ENCODE measurements around the gene BTG3.

Gene BTG3

DNA sequence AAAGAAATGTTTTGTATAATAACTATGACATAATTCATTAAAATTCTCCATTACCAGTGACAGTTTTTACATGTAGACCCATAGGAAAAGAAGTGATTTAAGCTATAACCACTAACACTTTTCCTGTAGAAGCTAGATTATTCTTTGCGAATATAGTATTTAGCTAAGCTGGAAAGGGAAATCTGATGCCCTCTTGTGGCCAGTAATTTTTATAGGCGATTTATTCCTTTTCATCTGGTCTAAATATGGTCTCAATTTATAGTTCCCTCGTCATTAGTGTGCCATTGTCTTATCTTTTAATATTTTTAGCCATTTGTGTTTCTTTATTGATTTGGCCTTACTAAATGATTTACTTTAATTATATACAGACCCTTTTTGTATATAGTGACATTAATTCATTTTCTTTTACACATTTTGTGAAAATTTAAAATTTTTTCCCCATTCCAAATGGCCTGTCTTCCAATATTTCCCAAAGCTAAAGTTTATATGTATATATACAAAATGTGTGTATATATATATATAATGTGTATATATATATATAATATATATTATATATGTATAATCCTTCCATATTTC lies 26.7 kb downstream of the BTG3 start:
- Histone ChIP-seq H3K9me3 (ENCODE audit: control insufficient read depth in 1 of 2, low read length in 2 of 2) (no peaks in the 10 kb centered on the region), H3K4me3 (ENCODE audit: low read depth in 1 of 2, low read length in 2 of 2) (no peak overlapping the region), H3K27me3 (ENCODE audit: low read depth, low read length) (no peaks in the 10 kb centered on the region), H3K27ac (ENCODE audit: low read length) (no peak overlapping the region), H3K4me1 (ENCODE audit: control insufficient read depth in 1 of 2, insufficient read depth in 2 of 2, low read length in 2 of 2) (no peaks in the 10 kb centered on the region), H3K36me3 (ENCODE audit: control insufficient read depth in 1 of 2, insufficient read depth in 2 of 2, low read length in 2 of 2) (no peaks in the 10 kb centered on the region)

DNA sequence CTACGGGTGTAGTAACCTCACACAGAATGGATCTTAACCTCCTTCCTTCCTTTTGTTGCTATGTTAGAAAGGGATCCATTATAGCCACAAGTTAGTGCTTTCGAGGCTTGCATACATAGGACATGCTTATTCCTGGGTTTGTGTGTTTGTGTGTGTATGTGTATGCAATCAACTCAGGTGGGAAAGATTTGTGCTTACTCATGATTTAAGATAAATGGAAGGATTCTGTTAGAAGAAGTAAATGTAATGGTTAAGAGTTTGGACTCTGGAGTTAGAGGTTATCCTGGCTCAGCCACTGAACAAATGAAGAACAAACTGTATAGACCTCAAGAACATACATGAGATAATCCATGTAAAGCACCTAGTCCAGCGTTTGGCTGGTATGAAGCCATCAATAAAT lies 28.8 kb downstream of the BTG3 start:
- Histone ChIP-seq H3K36me3 (ENCODE audit: control insufficient read depth in 1 of 2, insufficient read depth in 2 of 2, low read length in 2 of 2) (no peaks in the 10 kb centered on the region), H3K4me1 (ENCODE audit: control insufficient read depth in 1 of 2, insufficient read depth in 2 of 2, low read length in 2 of 2) (no peaks in the 10 kb centered on the region), H3K9me3 (ENCODE audit: control insufficient read depth in 1 of 2, low read length in 2 of 2) (no peaks in the 10 kb centered on the region), H3K27ac (ENCODE audit: low read length) (no peak overlapping the region), H3K4me3 (ENCODE audit: low read depth in 1 of 2, low read length in 2 of 2) (no peak overlapping the region), H3K27me3 (ENCODE audit: low read depth, low read length) (no peaks in the 10 kb centered on the region)

DNA sequence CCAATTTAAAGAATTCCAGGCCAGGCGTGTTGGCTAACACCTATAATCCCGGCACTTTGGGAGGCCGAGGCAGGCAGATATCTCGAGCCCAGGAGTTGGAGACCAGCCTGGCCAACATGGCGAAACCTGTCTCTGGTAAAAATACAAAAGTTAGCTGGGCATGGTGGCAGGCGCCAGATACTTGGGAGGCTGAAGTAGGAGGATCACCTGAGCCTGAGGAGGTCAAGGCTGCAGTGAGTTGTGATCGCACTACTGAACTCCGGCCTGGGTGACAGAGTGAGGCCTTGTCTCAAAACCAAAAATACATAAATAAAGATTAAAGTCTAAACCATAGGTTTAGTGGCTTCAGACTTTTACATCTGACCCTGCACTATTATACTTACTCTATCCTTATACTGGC lies 32.4 kb downstream of the BTG3 start:
- Histone ChIP-seq H3K27me3 (ENCODE audit: low read depth, low read length) (no peaks in the 10 kb centered on the region), H3K27ac (ENCODE audit: low read length) (no peak overlapping the region), H3K9me3 (ENCODE audit: control insufficient read depth in 1 of 2, low read length in 2 of 2) (no peaks in the 10 kb centered on the region), H3K4me1 (ENCODE audit: control insufficient read depth in 1 of 2, insufficient read depth in 2 of 2, low read length in 2 of 2) (no peaks in the 10 kb centered on the region), H3K4me3 (ENCODE audit: low read depth in 1 of 2, low read length in 2 of 2) (no peak overlapping the region), H3K36me3 (ENCODE audit: control insufficient read depth in 1 of 2, insufficient read depth in 2 of 2, low read length in 2 of 2) (no peaks in the 10 kb centered on the region)

DNA sequence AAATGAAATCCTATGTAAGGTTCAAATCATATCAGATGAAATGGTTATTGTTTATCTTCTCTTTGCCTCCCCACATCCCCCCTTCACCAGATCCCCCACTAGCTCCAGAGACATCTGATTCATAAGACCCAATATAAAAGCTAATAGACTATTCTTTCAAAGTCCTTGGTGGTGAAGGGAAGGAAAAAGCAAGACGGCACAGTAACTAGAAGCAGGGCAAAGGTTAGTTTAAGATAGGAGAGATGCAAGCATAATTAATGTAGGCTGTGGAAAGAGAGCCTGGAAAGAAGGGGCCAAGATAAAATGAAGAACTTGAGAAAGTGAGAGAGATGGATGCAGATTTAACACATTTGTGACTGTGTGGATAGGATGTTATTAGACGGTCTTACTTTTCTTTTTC lies 33.8 kb downstream of the BTG3 start:
- Histone ChIP-seq H3K27me3 (ENCODE audit: low read depth, low read length) (no peaks in the 10 kb centered on the region), H3K9me3 (ENCODE audit: control insufficient read depth in 1 of 2, low read length in 2 of 2) (no peaks in the 10 kb centered on the region), H3K36me3 (ENCODE audit: control insufficient read depth in 1 of 2, insufficient read depth in 2 of 2, low read length in 2 of 2) (no peaks in the 10 kb centered on the region), H3K4me1 (ENCODE audit: control insufficient read depth in 1 of 2, insufficient read depth in 2 of 2, low read length in 2 of 2) (no peaks in the 10 kb centered on the region), H3K27ac (ENCODE audit: low read length) (no peak overlapping the region), H3K4me3 (ENCODE audit: low read depth in 1 of 2, low read length in 2 of 2) (no peak overlapping the region)

DNA sequence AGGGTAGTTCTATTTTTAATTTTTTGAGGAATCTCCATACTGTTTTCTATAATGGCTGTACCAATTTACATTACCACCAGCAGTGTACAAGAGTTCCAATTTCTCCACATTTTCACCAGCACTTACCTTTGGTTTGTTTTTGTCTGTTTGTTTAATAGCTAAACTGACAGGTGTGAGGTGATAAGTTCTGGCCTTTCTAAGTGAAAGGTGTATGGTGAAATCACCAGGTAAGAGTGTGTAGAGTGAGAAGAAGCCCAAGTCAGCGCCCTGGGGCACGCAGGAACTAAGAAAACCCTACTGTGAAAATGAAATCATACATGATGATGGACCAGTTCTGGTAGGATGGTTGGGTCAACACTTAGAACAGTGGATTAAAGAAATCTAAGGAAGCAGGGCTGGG lies 34.5 kb downstream of the BTG3 start:
- Histone ChIP-seq H3K4me3 (ENCODE audit: low read depth in 1 of 2, low read length in 2 of 2) (no peak overlapping the region), H3K9me3 (ENCODE audit: control insufficient read depth in 1 of 2, low read length in 2 of 2) (no peaks in the 10 kb centered on the region), H3K27me3 (ENCODE audit: low read depth, low read length) (no peaks in the 10 kb centered on the region), H3K27ac (ENCODE audit: low read length) (no peak overlapping the region), H3K4me1 (ENCODE audit: control insufficient read depth in 1 of 2, insufficient read depth in 2 of 2, low read length in 2 of 2) (no peaks in the 10 kb centered on the region), H3K36me3 (ENCODE audit: control insufficient read depth in 1 of 2, insufficient read depth in 2 of 2, low read length in 2 of 2) (no peaks in the 10 kb centered on the region)

DNA sequence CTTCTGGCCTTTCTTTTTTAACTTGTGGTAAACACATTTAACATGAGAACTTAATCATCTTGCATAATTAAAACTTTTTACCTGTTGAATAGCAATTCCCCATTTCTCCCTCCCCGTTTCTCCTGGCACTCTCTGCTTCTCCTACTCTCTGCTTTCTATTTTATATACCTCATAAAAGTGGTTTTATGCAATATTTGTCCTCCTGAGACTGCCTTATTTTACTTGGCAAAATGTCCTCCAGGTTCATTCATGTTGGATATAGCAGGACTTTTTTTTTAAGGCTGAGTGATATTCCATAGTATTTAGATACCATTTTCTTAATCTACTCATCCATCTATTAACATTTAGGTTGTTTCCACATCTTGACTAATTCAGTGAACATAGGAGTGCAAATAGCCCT lies 35.0 kb downstream of the BTG3 start:
- H3K27ac ChIP-seq (ENCODE audit: low read length), result no peak overlapping the region
- H3K27me3 ChIP-seq (ENCODE audit: low read depth, low read length), result no peaks in the 10 kb centered on the region
- no peaks in the 10 kb centered on the region for H3K4me1 ChIP-seq (ENCODE audit: control insufficient read depth in 1 of 2, insufficient read depth in 2 of 2, low read length in 2 of 2)
- no peaks in the 10 kb centered on the region for H3K9me3 ChIP-seq (ENCODE audit: control insufficient read depth in 1 of 2, low read length in 2 of 2)
- no peak overlapping the region for H3K4me3 ChIP-seq (ENCODE audit: low read depth in 1 of 2, low read length in 2 of 2)
- no peaks in the 10 kb centered on the region for H3K36me3 ChIP-seq (ENCODE audit: control insufficient read depth in 1 of 2, insufficient read depth in 2 of 2, low read length in 2 of 2)

DNA sequence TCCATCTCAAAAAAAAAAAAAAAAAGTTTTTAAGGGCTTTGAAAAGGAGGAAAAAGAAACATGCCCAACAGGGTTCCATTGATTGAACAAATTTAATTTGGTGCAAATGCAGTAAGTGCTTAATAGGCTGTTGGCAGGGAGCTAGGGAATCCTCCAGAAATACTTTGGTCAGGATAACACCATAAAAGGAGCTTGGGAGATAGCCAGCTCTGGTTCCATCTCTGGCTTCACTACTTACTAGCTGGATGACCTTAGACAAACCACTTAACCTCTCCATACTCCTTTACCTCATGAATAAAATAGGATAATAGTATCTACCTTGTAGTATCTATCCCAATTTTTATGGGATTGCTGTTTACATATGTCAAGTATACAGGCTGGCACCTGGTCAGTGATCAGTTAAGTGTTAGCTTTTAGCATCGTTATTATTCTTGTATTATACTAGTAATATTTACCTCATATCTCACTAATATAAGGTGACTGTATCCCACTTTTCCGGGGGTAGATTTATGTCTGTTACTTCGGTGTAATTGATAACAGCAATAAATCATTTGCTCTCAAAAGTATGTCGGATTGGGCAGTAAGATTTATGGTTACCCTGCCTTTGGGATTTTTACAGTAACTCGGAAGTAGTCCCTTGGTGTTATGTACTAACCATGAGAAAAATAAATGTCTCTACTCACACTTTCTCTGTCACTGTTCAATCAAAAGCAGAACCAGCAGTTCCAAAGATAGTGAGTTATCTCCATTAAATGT lies 36.4 kb downstream of the BTG3 start:
- H3K27ac ChIP-seq (ENCODE audit: low read length), result no peak overlapping the region
- H3K4me3 ChIP-seq (ENCODE audit: low read depth in 1 of 2, low read length in 2 of 2), result no peak overlapping the region
- no peaks in the 10 kb centered on the region for H3K9me3 ChIP-seq (ENCODE audit: control insufficient read depth in 1 of 2, low read length in 2 of 2)
- H3K4me1 ChIP-seq (ENCODE audit: control insufficient read depth in 1 of 2, insufficient read depth in 2 of 2, low read length in 2 of 2), result no peaks in the 10 kb centered on the region
- H3K27me3 ChIP-seq (ENCODE audit: low read depth, low read length), result no peaks in the 10 kb centered on the region
- no peaks in the 10 kb centered on the region for H3K36me3 ChIP-seq (ENCODE audit: control insufficient read depth in 1 of 2, insufficient read depth in 2 of 2, low read length in 2 of 2)

DNA sequence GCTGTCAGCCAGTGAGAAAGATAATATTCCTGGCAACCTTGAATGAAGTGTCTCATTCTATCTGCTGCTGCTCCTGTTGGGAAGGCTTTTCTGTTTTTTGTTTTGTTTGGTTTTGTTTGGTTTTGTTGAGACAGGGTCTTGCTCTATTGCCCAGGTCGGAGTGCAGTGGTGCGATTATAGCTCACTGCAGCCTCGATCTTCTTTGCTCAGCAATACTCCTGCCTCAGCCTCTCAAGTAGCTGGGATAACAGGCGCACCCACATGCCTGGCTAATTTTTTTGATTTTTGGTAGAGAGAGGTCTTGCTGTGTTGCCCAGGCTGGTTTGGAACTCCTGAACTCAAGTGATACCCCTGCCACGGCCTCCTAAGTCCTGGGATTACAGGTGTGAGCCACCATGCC lies 37.6 kb downstream of the BTG3 start:
- H3K27ac ChIP-seq (ENCODE audit: low read length), result no peak overlapping the region
- no peaks in the 10 kb centered on the region for H3K36me3 ChIP-seq (ENCODE audit: control insufficient read depth in 1 of 2, insufficient read depth in 2 of 2, low read length in 2 of 2)
- H3K27me3 ChIP-seq (ENCODE audit: low read depth, low read length), result no peaks in the 10 kb centered on the region
- no peak overlapping the region for H3K4me3 ChIP-seq (ENCODE audit: low read depth in 1 of 2, low read length in 2 of 2)
- no peaks in the 10 kb centered on the region for H3K9me3 ChIP-seq (ENCODE audit: control insufficient read depth in 1 of 2, low read length in 2 of 2)
- no peaks in the 10 kb centered on the region for H3K4me1 ChIP-seq (ENCODE audit: control insufficient read depth in 1 of 2, insufficient read depth in 2 of 2, low read length in 2 of 2)

DNA sequence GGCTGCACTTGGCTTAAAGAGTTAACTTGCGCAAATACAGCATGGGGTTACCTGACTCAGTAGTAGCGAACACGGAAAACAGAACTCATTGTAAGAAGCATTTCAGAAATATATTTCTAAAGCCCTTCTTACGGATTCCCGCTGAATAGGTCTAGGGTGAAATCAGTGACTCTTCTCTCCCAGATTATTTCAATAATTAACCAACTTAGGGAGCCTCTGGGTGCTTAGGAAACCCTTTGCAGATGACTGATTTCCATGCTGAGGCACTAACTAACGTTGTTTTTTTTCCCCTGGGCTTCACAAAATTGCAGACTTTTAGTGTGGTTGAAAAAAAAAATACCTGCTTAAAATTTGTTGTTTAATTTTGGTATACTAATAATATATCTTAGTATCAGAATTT lies 40.3 kb downstream of the BTG3 start:
- no peaks in the 10 kb centered on the region for H3K36me3 ChIP-seq (ENCODE audit: control insufficient read depth in 1 of 2, insufficient read depth in 2 of 2, low read length in 2 of 2)
- H3K9me3 ChIP-seq (ENCODE audit: control insufficient read depth in 1 of 2, low read length in 2 of 2), result no peaks in the 10 kb centered on the region
- H3K27ac ChIP-seq (ENCODE audit: low read length), result no peak overlapping the region
- no peaks in the 10 kb centered on the region for H3K4me1 ChIP-seq (ENCODE audit: control insufficient read depth in 1 of 2, insufficient read depth in 2 of 2, low read length in 2 of 2)
- no peaks in the 10 kb centered on the region for H3K27me3 ChIP-seq (ENCODE audit: low read depth, low read length)
- H3K4me3 ChIP-seq (ENCODE audit: low read depth in 1 of 2, low read length in 2 of 2), result no peak overlapping the region

DNA sequence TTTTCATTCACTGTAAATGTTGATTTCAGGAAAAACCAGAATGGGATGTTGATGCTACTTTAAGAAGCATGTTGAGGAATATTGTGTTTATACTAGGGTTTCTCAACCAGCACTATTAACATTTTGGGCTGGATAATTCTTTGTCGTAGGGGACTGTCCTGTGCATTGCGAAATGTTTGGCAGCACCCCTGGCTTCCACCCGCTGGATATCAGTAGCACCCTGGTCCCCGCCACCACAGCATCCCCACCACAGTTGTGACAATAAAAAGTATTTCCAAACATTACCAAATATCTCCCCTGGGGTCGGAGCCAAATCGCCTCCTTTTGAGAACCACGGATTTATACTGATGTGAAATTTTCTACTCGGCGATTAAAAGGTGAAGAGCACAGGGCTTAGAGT lies 41.9 kb downstream of the BTG3 start:
- Histone ChIP-seq H3K36me3 (ENCODE audit: control insufficient read depth in 1 of 2, insufficient read depth in 2 of 2, low read length in 2 of 2) (no peaks in the 10 kb centered on the region), H3K27ac (ENCODE audit: low read length) (no peak overlapping the region), H3K4me1 (ENCODE audit: control insufficient read depth in 1 of 2, insufficient read depth in 2 of 2, low read length in 2 of 2) (no peaks in the 10 kb centered on the region), H3K27me3 (ENCODE audit: low read depth, low read length) (no peaks in the 10 kb centered on the region), H3K9me3 (ENCODE audit: control insufficient read depth in 1 of 2, low read length in 2 of 2) (no peaks in the 10 kb centered on the region), H3K4me3 (ENCODE audit: low read depth in 1 of 2, low read length in 2 of 2) (no peak overlapping the region)

DNA sequence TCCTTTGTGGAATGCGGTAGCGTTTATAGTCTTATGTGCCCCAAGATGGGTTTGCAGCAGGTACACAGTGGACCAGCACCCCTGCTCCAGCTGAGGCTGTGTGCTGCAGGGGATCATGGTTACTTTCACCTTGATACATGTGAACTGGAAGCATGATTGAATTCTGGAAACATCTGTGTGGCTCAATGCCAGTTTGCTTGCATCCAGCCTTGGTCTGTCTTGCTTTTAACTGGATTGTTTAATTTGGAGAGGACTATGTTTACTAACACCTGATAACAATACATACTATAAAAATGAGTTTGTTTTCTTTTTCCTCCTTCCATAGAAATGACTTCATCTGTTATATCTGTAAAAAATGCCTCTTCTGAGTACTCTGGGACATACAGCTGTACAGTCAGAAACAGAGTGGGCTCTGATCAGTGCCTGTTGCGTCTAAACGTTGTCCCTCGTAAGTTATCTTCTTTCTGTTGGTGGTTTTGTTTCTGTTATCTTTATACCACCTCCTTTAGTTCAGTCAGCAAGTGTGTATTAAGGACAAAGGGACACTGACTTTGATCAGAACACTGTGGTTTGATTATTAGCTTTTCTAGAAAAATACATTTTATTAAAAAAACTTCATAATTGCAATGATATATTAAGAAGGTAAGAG lies 52.2 kb downstream of the BTG3 start:
- Histone ChIP-seq H3K27me3 (ENCODE audit: low read depth, low read length) (no peaks in the 10 kb centered on the region), H3K9me3 (ENCODE audit: control insufficient read depth in 1 of 2, low read length in 2 of 2) (no peaks in the 10 kb centered on the region), H3K4me1 (ENCODE audit: control insufficient read depth in 1 of 2, insufficient read depth in 2 of 2, low read length in 2 of 2) (no peaks in the 10 kb centered on the region), H3K27ac (ENCODE audit: low read length) (no peak overlapping the region), H3K4me3 (ENCODE audit: low read depth in 1 of 2, low read length in 2 of 2) (no peak overlapping the region), H3K36me3 (ENCODE audit: control insufficient read depth in 1 of 2, insufficient read depth in 2 of 2, low read length in 2 of 2) (no peaks in the 10 kb centered on the region)
